HG03108 (cell line): ENCODE data around the gene IL13.

ENCODE experiments used
- ATAC-seq: cut with Tn5 transposase; IDR thresholded peaks from one replicate; pipeline ENCODE4 v1.9.1; 2021; ENCODE audit warnings: moderate library complexity; ENCODE audit not compliant: unreplicated experiment

Gene IL13

DNA sequence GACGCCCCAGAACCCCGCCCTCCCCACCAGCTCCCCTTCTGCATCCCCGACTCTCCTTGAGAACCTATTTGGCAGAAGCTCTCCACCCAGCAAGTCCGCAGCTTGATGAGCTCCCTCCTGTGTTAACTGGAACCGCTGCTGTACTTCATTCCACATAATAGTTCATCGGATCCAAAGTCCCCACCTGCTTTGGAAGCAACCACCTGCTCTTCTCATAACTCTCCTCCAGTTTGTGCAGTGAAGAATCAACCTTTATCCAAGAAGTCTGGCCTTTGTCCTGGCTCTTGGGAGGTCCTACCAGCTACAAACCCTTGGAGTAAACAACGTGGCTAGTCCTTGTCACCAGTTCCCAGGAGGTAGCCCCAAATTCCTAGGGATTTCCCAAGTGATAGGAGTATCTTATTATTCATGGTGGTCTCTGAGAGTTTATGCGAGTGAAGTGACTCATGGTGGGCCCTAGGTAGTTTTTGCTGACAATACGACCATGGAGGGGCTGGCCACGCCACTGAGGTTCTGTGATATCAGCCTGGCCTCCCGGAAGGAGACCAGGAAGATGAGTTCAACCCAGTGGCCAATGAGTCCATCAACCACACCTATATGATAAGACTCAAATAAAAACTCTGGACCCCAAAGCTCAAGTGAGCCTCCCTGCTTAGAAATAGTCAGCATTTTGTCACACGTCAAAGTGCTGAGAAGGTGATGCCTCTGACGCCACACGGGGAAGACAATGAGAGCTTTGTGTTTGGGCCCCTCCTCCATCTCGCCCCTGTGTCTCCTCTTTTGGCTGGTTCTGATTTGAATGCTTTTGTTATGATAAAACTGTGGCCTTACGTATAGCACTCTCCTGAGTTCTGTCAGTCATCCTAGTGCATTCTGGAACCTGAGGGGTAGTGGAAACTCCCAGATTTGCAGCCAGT, 12.3 kb downstream of the IL13 start:
- ATAC-seq: no peak

- ATAC-seq: no peak
These were observed 13.0 kb downstream of the IL13 start for GRCh38 chr5:132671000-132671399.

- no peak for ATAC-seq
These were observed 15.5 kb downstream of the IL13 start for GRCh38 chr5:132673488-132673887.

DNA sequence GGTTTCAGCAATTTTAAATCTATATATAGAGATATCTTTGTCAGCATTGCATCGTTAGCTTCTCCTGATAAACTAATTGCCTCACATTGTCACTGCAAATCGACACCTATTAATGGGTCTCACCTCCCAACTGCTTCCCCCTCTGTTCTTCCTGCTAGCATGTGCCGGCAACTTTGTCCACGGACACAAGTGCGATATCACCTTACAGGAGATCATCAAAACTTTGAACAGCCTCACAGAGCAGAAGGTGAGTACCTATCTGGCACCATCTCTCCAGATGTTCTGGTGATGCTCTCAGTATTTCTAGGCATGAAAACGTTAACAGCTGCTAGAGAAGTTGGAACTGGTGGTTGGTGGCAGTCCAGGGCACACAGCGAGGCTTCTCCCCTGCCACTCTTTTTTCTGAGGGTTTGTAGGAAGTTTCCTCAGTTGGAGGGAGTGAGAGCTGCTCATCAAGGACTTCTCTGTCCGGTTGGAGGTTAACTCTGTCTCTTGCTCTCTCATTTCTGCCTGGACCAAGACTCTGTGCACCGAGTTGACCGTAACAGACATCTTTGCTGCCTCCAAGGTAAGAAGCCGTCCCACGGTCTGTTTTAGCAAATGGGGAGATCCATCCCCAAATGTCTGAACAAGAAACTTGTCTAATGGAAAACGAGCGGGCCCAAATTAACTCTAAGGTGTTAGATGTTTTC, 16.1 kb downstream of the IL13 start, which contains the start of gene IL4:
TSS of gene IL4 (plus strand) at position 51 of the 692 bp plus-strand sequence. CDS start at position 113, 62 bp downstream.
- ATAC-seq: no peak

- ATAC-seq: peak; percentile 85
These were observed 16.9 kb downstream of the IL13 start for GRCh38 chr5:132674671-132675506.

GRCh38 chr5:132675936-132676689, 18.1 kb downstream of the IL13 start:
- ATAC-seq: no peak

DNA sequence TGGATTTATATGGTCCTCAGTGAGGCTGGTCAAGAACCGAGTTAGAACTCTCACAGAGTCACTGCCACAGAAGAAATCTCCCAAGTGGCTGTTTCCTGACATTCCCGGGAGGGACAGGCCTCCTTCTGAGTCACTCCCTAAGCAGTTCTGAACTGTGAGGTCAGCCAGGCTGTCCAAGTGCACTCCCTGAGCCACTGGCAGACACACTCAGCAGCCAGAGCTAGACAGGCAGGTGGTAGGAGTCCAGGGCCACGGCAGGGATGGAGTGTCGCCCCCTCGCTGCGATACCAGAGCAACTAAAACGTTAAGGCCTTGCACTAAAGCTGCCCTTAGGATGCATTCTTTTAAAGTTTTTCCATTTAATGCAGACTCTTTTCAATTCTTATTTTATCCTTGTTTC, 19.2 kb downstream of the IL13 start:
- no peak for ATAC-seq

DNA sequence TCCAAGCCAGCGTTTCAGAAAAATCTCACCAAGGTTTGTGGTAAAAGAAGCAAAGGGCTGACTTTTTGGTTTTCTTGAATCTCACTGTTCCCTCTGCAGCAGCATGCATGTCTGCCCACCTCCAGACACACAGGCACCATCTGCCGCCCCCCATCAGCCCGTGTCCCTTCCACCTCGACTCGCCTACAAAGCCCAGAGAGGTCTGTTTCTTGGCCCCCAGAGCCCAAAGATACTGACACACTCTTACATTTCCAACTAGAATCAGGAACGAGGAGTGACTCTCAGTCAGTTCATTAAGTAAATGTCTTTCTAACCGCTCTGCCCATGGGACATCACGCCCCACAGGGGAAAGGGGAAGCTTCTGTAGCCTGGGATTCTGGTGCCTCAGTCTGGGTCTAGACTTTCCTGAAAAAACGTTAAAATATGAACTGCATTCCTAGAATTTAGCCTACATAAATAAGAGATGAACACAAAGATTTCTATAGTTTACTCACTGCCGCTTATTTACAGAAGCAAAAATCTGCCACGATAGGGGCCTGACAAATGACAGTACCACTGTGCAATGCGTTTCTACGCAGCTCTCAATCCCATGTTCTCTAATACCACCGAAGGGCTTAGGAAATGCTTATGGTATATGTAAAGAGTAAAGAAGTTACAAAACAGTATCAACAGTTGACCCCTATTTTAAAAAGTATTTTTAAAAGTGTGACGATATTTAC, 19.9 kb downstream of the IL13 start:
- ATAC-seq: no peak

DNA sequence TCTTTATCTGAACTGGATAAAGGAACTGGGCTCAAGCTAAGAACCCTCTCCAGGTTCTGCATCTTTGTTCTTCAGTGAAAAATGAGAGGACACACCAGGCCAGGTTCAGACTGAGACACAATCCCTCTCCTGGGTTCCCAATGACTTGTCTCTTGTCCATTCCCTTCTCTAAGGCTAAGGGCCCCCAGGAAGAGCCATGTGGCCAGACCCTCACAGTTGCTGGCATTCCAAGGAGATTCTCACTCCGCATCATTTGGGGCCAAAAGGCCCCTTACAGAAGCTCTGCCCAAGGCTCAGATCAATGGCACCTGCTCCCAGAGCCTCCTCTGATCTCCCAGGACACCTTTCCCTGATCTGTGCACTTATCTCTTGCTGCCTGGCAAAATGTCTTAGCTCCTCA, 20.8 kb downstream of the IL13 start:
- no peak for ATAC-seq

DNA sequence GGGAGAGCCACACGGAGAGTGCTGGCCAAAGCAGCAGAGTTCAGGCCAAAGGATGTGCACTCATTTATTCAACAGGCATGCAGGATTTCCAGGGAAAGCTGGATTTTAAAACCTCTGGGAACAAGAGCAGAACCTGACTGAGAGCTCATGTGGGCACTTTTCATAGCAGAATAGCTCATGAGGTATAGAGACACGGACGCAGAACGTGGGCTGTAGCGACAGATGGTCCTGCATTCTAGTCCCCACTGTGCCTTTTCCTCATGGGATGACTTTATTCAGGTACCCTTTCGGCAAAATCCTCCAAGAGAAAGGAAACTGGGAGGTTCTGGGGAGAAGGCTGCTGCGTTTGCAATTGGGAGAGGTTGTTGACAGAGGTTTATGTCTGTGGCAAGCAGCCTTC, 21.2 kb downstream of the IL13 start:
- ATAC-seq: no peak

DNA sequence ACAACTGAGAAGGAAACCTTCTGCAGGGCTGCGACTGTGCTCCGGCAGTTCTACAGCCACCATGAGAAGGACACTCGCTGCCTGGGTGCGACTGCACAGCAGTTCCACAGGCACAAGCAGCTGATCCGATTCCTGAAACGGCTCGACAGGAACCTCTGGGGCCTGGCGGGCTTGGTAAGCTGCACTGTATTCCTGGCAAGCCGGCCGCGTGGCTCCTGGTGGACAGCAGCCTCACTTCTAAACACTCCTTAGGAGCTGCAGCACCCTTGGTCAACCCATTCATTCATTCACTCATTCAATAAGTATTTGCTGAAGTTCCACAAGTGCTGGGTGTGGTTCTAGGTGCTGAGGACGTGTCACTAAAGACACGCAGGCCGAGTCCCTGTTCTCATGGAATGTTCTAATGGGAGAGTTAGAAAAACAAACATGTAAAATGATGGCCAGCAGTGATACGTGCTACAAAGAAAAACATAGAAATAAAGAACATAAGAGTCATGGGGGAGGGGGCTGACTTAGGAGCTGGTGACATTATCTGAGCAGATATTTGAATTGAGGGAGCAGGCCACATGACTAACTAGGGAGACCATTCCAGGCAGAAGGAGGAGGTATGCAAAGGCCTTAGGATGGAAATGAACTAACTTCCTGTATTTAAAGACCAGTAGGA, 21.9 kb downstream of the IL13 start:
- no peak for ATAC-seq

GRCh38 chr5:132680780-132681475, 23.0 kb downstream of the IL13 start:
- ATAC-seq: no peak

GRCh38 chr5:132681476-132681831, 23.5 kb downstream of the IL13 start:
- ATAC-seq: no peak

GRCh38 chr5:132681983-132682382, 24.0 kb downstream of the IL13 start:
- no peak for ATAC-seq

DNA sequence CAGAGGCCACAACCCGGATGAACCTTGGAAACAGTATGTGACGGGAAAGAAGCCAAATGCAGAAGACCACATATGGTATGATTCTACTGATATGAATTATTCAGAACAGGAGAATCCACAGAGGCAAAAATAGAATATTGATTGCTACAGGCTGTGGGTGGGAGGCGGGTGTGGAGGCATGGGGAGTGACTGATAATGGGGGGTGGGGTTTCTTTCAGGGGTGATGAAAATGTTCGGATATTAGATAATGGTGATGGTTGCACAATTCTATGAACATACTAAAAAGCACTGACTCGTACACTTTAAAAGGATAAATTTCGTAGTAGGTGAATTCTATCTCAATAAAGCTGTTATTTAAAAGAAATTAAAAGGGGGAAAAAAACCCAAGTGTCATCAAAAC, 26.5 kb downstream of the IL13 start:
- no peak for ATAC-seq

DNA sequence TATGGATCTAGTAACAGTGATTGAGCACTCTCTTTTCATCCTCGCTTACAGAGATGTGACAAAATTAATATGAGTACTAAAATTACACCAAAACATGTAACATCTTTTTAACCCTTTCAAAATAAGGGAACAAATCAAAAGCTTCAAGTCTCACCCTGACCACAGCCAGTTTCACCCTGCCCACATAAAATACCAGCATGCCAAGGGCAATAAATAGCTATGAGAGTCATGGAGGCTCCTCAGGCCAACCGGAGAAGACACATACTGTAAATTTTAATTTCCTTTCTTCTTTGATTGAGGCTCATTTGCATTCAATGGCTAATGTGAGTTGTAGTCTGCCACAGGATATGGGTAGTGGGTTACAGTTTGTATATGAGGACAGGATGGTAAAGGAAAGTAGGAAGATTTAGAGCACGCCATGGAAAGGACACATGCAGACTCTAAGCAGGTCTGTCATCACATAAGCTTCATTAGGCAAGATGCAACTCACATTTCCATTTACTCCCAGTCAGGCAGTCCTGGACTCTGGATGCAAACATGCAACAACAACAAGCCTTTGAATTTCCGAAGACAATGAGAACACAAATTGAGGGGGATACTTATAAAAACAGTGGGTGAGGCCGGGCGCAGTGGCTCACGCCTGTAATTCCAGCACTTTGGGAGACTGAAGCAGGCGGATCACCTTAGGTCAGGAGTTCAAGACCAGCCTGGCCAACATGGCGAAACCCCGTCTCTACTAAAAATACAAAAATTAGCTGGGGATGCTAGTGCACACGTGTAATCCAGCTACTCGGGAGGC, 27.1 kb downstream of the IL13 start:
- ATAC-seq: no peak

- ATAC-seq: no peak
These were observed 28.2 kb downstream of the IL13 start for GRCh38 chr5:132686193-132686592.

DNA sequence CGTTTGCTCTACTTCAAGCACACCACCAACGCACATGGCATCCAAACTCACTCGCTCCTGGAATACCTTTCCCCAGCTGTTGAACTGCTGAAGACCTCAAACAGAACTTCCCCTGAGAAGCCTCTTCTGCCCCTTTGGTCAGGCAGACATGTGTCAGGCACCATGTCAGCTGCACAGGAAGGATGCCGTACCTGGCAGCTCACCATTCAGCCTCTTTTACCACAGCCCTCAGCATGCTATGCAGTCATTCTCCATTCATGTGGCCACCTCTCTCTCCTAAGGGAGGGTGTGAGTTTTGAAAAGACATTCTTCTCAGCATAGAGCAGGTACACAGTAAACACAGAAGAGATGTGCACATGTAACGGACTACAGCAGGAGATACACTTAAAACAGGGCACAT, 30.0 kb downstream of the IL13 start:
- ATAC-seq: peak; percentile 30
